SK-N-SH treated with all-trans-retinoic acid at 6 μM for 48 hours (cell line): ENCODE results near the gene RNF167.

ENCODE experiments used
- ARNTL ChIP-seq: fragments of 450-650 bp; formaldehyde crosslinking; IDR thresholded peaks from 2 replicates; pipeline ENCODE4 v1.5.0; 2020; ENCODE audit warnings: low read depth, mild to moderate bottlenecking, moderate library complexity, borderline replicate concordance
- TOX ChIP-seq: fragments of 250-450 bp; sonication (Bioruptor Pico); IDR thresholded peaks from 2 replicates; pipeline ENCODE4 v1.8.0; 2021; ENCODE audit warnings: mild to moderate bottlenecking, moderate library complexity, borderline replicate concordance
- TF ChIP-seq, protein P1 (sequence below): fragments of 250-450 bp; sonication (Bioruptor Pico); IDR thresholded peaks from 2 replicates; pipeline ENCODE4 v1.8.0; 2020; ENCODE audit warnings: mild to moderate bottlenecking, moderate library complexity, borderline replicate concordance

DNA sequence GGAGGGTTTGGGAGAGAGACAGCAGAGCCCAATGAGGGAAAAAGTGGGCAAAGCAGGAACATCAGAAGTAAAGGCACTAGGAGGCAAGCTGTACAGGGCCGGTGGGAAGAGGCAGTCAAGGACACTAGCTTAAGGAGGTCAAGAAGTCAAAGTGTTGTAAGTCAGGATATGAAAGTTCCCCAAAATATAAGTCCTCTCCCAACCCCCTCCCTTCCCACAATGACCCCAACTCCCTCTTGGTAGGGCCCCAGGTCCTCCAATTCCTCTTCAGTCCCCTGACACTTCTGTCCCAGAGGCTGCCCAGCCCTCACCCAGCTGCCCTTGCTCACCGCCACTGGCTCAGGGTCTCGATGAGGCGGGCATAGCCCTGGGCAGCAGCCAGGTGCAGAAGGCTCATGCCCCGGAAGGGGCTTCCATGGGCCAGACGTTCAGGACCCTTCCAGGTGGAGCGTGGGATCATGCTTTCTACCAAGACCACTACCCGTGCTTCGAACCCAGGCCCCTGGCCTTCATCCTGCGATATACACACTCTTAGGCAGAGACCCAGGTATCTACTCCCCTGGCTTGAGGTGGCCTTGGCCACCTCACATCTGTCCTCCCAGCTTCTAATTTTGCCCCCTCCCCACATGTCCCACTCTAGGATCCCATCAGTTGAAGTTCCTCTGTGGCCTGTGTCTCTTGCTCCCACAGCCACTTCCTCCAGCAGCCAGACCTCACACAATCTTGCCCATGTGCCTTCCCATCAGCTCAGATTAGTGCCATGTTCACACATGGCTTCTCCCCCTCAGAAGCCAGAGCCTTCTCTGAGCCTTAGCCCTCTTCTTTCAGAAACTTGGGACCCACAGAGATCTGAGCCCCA, 33.4 kb downstream of the RNF167 start:
- TF ChIP-seq, protein P1, sequence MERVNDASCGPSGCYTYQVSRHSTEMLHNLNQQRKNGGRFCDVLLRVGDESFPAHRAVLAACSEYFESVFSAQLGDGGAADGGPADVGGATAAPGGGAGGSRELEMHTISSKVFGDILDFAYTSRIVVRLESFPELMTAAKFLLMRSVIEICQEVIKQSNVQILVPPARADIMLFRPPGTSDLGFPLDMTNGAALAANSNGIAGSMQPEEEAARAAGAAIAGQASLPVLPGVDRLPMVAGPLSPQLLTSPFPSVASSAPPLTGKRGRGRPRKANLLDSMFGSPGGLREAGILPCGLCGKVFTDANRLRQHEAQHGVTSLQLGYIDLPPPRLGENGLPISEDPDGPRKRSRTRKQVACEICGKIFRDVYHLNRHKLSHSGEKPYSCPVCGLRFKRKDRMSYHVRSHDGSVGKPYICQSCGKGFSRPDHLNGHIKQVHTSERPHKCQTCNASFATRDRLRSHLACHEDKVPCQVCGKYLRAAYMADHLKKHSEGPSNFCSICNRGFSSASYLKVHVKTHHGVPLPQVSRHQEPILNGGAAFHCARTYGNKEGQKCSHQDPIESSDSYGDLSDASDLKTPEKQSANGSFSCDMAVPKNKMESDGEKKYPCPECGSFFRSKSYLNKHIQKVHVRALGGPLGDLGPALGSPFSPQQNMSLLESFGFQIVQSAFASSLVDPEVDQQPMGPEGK (CRISPR knock-in tag) = no peak
- TF ChIP-seq ARNTL = no peak
- TF ChIP-seq TOX (CRISPR knock-in tag) = no peak
